Tibial artery (tissue), 4 donors: ENCODE data around the gene LEKR1.

Experiments used
- DNase-seq, 2 donors: peaks; one replicate each; pipeline ENCODE4 v3.0.0-alpha.2; 2019
- H3K27ac ChIP-seq, 2 donors: fragments of 200-600 bp; sonication (generic) in 1 of 2; 1 replicate in 1 of 2; 2 replicates in 1 of 2; pipeline ENCODE4 v1.5.1; 2018 to 2019; ENCODE audit warnings: mild to moderate bottlenecking in 1 of 2
- H3K27me3 ChIP-seq, 2 donors: fragments of 200-600 bp; sonication (generic) in 1 of 2; one replicate each; pipeline versions ENCODE4 v1.5.1 to v1.6.0; 2016 to 2019
- H3K36me3 ChIP-seq, 3 donors: fragments of 200-600 bp; sonication (generic) in 2 of 3; one replicate each; pipeline ENCODE4 v1.5.1; 2016 to 2019; ENCODE audit warnings: mild to moderate bottlenecking in 2 of 3
- H3K4me1 ChIP-seq, 4 donors: fragments of 200-600 bp; sonication (generic) in 2 of 4; 1 replicate in 3 of 4; 2 replicates in 1 of 4; pipeline ENCODE4 v1.5.1; 2016 to 2019
- H3K4me3 ChIP-seq, 2 donors: fragments of 200-600 bp; sonication (generic) in 1 of 2; 1 replicate in 1 of 2; 2 replicates in 1 of 2; pipeline ENCODE4 v1.5.1; 2018 to 2019; ENCODE audit warnings: mild to moderate bottlenecking in 2 of 2
- H3K9me3 ChIP-seq, 3 donors: fragments of 200-600 bp; sonication (generic) in 1 of 3; one replicate each; pipeline ENCODE4 v1.5.1; 2016 to 2019
- intact Hi-C: fragments of 100-400 bp; cut with DNase I; formaldehyde crosslinking; loops from one replicate; pipeline ENCODE4 v1.15.0; 2023; ENCODE audit warnings: low total_unique reads
- TF ChIP-seq, protein P1 (sequence below), 2 experiments: fragments of 200-600 bp in 1 of 2; fragments of 450-650 bp in 1 of 2; IDR thresholded peaks; one replicate each; pipeline ENCODE4 v1.5.1; 2017 to 2019; ENCODE audit warnings: antibody characterized with exemption in 2 of 2, mild to moderate bottlenecking in 1 of 2, moderate library complexity in 1 of 2

Gene LEKR1

DNA sequence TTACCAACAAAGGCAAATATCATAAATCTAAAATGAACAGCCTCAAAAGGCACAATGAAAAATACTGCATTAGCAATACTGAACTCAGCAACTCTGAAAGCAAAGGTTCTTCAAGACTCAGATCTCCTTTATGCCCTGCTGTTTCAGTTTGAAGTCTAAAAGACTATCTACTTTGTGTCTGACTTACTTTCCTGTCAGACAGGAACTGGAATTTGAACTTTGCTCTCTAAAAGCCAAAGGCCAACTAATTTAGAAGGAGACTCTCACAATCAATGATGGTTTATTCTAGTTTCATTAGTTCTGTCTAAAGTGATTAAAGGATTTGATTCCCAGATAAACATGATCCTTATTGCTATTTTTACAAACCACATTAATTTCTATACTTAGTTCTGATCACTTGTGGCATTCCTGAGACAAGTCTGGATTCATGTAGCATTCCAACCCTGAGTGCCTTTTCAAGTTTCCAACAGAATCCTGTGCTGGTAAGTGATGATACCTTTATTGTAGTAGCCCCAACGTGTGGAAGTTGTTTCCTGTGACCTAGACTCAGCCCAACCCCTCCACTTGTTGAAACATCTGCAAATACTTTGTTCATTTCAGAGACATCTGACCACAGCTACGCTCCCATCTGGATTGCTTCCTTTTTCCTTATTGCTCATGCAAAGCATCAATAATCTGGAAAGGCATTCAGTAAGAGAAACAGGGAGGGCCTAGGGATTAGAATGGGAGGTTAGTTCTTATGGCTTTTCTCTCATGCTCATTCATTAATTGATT, 14.9 kb upstream of the LEKR1 start:
- H3K4me1 ChIP-seq = peaks cover 0 to 5% (median 4%) of the 10 kb centered on the region in 4 donors
- no peak for DNase-seq
- TF ChIP-seq, protein P1, sequence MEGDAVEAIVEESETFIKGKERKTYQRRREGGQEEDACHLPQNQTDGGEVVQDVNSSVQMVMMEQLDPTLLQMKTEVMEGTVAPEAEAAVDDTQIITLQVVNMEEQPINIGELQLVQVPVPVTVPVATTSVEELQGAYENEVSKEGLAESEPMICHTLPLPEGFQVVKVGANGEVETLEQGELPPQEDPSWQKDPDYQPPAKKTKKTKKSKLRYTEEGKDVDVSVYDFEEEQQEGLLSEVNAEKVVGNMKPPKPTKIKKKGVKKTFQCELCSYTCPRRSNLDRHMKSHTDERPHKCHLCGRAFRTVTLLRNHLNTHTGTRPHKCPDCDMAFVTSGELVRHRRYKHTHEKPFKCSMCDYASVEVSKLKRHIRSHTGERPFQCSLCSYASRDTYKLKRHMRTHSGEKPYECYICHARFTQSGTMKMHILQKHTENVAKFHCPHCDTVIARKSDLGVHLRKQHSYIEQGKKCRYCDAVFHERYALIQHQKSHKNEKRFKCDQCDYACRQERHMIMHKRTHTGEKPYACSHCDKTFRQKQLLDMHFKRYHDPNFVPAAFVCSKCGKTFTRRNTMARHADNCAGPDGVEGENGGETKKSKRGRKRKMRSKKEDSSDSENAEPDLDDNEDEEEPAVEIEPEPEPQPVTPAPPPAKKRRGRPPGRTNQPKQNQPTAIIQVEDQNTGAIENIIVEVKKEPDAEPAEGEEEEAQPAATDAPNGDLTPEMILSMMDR (IDR thresholded peaks at IDR 0.05) = no peak
- no peak overlapping the region for H3K27ac ChIP-seq
- H3K36me3 ChIP-seq = no peaks in the 10 kb centered on the region
- no peak overlapping the region for H3K4me3 ChIP-seq
- H3K27me3 ChIP-seq = no peaks in the 10 kb centered on the region
- peaks cover 0 to 3% (median 0%) of the 10 kb centered on the region in 3 donors for H3K9me3 ChIP-seq
- intact Hi-C loops = no loop called here

DNA sequence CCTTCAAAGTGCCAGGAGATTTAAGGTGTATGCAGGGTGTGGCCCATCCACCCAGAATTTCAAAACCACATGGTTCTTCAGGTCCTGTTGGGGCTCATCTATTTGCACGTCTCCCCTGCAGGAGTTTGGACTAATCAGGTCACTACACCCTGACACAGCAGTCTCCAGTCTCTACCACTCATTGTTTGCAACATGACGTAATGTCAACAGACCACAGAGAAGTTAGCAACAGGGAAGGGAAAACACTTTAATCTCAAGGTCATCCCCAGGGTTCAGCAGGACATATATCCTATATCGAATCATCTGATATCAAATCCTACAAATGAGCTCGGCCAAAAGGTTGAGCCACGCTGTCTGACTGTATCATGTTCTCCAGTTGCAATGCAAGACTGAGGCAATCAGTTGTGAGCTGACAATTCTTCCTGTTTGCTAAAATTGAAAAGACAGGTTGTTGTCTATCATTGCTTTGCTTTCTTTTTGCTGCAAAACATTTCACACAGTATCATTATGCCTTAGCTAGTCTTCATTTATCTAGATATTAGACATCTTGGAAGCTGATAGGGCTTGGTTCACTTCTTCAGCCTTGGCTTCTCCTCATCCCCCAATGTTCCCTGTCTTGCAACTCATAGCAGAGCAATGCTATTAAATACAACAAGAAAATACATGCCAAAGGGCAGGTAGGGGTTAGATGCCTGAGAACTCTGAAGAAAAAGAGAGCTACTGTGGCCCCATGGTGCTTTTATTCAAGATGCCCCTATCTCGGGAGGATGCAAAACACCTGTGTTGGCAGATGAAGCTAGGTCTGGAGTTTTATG, 13.4 kb upstream of the LEKR1 start:
- peaks cover 0 to 13% (median 10%) of the 10 kb centered on the region in 4 donors for H3K4me1 ChIP-seq
- no peak overlapping the region for H3K27ac ChIP-seq
- peaks cover 0 to 3% (median 0%) of the 10 kb centered on the region in 3 donors for H3K9me3 ChIP-seq
- TF ChIP-seq, protein P1 (IDR thresholded peaks at IDR 0.05) = no peak
- intact Hi-C loops = no loop called here
- no peaks in the 10 kb centered on the region for H3K27me3 ChIP-seq
- no peak overlapping the region for H3K4me3 ChIP-seq
- no peak for DNase-seq
- H3K36me3 ChIP-seq = no peaks in the 10 kb centered on the region

DNA sequence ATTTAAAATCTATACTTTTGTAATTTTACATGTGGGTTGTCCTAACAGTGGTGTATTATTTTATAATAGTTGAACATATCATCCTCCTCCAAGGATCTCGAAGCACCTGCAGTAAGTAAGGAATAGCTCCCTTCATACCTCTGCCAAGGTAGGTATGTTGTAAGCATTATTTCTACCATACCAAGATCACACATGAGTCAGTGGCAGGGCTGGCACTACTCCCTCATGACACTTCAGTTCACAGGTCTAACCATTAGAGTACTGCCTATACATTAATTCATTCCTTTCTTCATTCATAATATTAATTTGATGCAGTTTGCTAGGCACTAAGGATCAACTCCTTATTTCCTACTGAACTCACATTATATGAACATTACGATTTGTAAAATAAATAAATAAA, 11.9 kb upstream of the LEKR1 start:
- peaks cover 0 to 3% (median 0%) of the 10 kb centered on the region in 3 donors for H3K9me3 ChIP-seq
- H3K36me3 ChIP-seq = no peaks in the 10 kb centered on the region
- no peak overlapping the region for H3K4me3 ChIP-seq
- H3K27ac ChIP-seq = no peak overlapping the region
- no peaks in the 10 kb centered on the region for H3K27me3 ChIP-seq
- intact Hi-C loops = no loop called here
- DNase-seq = no peak
- TF ChIP-seq, protein P1 (IDR thresholded peaks at IDR 0.05) = no peak
- H3K4me1 ChIP-seq = peaks cover 0 to 19% (median 12%) of the 10 kb centered on the region in 4 donors

DNA sequence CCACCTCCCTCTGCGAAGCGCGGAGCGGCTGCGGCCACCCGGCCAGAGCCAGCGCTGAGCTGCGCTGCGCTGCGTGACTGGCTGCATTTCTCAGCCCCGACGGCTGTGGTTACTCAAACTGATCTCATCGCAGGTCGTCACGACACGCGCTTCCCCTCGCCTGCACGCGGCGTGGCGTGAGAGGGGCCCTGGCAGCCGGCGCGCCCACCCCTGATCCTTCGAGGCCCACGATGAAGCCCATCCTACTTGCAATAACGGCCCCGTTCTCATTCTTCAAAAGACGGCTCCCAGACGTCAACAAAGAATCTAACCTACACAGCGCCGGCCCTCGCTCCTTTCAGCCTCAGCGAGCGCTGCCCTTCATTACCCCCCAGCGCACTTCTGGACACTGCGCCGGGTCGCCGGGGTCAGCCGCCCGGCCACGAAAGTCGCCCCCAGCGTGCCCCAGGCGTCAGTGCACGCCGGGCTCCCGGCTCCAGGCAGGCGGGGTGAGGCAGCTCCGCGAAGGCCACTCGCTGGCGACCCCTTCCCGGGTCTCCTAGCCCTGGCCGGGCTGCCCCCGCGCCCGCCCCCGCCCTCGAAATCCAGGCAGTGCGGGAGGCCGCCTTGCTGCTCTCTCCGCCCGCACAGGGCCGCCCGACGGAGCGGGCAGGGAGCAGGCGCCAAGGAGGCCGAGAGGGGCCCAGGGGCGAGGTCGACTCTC, 9.9 kb upstream of the LEKR1 start:
- Histone ChIP-seq H3K27me3 (no peaks in the 10 kb centered on the region), H3K36me3 (no peaks in the 10 kb centered on the region), H3K4me1 (peaks cover 0 to 19% (median 12%) of the 10 kb centered on the region in 4 donors), H3K9me3 (no peaks in the 10 kb centered on the region), H3K4me3 (peak overlapping the region; percentile 69 to 81), H3K27ac (peak overlapping the region; percentile 80 to 90)
- intact Hi-C loops = loop anchor here (5.0 kb wide), 1 partner anchor 266 kb away; no protein-coding TSS in a partner anchor
- TF ChIP-seq, protein P1 (IDR thresholded peaks at IDR 0.05) = no peak
- DNase-seq = peak in 1 of 2 donors; percentile 21
